GM18505 (cell line): Measurements from ENCODE around the gene NFATC1.

Experiments used
- ATAC-seq: cut with Tn5 transposase; IDR thresholded peaks from one replicate; pipeline ENCODE4 v1.9.1; 2021; ENCODE audit not compliant: unreplicated experiment
- POLR2A ChIP-seq: IDR thresholded peaks from 4 replicates; pipeline ENCODE4 v1.6.1; 2011; ENCODE audit warnings: borderline replicate concordance; ENCODE audit not compliant: insufficient read depth, insufficient read length; ENCODE audit errors: extremely low read depth

Gene NFATC1

DNA sequence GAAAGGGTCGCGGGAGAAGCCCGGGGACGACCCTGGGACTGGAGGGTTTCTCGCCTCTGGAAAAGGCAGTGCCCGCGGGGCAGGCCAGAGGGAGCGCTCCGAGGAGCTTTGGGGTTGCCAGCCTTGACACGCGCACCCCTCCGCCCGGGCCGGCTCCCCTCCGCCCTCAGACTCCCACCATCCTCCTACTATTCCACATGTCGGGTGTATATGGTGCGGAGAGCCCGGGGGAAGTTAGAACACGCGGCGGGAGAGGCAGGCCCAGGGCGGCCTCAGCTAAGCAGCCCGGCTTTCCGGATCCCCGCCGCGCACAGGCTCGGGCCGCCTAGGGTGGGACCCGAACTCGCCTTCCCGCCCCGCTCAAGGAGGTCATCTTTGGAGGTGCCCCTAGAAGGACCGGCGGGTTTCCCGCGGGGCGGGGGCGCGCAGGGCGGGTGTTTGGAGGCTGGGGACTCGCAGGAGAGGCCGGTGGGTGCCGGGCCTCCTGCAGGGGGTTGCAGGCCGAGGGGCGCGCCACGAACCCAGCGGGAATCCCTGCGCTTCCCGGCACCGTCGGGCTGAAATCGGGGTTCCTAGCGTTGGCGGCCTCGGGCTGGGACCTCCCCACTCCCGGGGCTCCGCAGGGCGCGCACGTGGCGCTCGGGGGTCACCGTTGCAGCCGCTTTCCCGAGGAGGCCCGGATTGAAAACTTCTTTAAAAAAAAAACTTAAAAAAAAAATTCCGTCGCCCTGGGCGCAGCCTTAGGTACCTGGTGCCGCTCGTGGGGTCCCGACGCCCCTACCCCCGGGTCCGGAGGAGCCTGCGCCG lies 3.7 kb downstream of the NFATC1 start:
- ATAC-seq = peak; percentile 4

DNA sequence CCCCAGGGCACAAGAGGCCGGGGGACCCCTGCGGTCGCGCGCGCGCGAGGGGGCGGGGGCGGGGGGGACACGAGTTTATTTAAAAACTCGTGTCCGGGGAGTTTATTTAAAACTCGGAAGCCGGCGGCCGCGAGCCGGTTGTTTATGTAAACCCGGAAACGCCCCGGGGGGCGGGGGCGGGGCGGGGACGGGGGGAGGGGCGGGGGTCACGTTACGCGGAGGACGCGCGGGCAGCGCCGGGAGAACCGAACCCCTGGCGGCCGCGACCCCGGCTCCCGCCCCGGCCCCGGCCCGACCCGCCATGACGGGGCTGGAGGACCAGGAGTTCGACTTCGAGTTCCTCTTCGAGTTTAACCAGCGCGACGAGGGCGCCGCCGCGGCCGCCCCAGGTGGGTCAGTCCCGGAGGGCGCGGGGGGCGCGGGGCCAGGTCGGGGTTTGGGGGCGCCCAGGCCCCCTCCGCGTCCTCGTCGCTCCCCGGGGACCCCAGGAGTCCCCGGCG lies 4.4 kb downstream of the NFATC1 start:
- TF ChIP-seq POLR2A = no peak
- ATAC-seq = peak; percentile 24

More for the DNA sequence above, 3.7 kb downstream of the NFATC1 start:
- TF ChIP-seq POLR2A = no peak

DNA sequence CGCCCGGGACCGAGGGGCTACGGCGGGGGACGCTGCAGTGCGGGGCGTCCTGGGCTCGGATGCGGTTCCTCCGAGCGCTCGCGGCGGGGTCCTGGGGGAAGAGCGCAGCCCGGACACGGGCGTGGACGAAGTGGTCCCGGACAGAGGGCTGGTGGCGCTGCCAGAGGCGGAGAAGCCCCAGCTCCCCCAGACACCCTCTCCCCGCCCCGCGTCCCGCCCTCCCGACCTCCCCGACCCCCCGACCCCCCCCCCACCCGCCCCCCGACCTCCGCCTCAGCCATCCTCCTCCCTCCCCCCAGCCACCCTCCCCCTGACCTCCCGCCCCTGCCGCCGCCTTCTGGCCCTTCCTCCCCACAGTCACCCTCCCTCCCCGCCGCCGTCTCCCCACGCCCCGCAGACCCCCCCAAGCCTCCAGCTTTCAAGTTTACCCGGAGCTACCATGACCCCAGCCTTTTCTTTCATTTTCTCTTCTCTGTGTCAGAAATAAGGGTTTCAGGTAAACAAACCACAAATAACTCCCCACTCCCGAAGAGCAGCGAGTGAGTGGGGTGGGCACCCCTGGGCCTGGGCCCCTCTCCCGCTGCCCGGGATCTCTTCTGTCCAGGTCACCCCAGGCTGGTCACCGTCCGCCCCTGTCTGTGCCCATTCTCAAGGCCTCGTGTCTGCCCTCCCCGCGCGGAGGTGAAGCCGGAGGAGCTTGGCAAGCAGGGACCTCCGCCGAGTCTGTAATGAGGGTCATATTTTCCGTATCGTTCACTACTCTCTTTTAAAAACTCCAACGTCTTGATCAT lies 5.1 kb downstream of the NFATC1 start:
- ATAC-seq = peak; percentile 11
- TF ChIP-seq POLR2A = no peak

DNA sequence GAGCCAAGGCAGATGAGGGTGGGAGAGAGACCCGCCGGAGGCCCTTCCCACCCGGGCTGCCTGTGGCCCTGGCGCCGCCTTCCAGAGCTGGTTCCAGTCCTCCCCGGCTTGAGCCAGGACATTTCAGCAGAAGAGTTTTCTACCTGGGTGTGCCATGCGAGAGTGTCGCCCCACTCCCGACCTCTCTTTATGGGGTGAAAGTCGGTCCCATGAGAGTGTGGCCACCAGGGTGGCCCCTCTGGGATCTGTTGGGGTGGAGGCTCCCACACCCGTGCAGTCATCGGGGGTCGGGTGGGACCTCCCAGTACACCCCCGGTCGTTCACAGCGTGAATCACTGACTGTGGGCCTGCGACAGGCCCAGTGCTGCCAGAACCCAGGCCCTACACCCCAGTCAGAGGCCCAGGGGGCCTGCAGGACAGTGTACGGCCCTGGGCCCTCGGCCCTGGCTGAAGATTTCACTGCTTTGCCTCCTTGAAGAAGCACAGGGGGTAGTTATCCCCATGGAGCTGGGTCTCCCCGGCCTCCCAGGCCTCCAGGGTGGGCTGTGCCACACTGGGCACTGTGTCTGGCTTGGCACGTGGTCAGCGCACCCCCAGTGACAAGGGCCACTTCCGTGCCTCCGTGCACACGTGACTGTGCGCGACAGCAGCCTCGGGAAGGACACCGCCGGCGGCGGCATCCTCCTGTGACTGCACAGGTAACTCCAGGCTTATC lies 5.9 kb downstream of the NFATC1 start:
- ATAC-seq = no peak
- no peak for TF ChIP-seq POLR2A

DNA sequence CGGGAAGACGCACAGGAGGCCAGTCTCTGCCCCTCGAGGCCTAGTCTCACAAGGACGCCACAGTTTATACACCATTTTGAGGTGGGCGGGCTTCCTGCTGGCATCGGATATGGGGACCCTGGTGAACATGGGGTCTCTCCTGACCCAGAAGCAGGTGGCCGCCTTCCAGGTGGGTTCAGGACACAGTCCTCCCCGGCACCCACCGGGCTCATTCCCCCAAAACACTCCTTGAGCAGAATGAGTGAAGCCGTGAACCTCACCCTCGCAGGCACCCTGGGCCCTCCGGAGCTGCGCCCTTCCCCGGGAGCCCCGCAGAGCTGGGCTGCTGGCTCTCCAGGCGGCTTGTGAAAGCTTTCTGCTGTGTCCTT lies 6.5 kb downstream of the NFATC1 start:
- no peak for ATAC-seq
- no peak for TF ChIP-seq POLR2A

DNA sequence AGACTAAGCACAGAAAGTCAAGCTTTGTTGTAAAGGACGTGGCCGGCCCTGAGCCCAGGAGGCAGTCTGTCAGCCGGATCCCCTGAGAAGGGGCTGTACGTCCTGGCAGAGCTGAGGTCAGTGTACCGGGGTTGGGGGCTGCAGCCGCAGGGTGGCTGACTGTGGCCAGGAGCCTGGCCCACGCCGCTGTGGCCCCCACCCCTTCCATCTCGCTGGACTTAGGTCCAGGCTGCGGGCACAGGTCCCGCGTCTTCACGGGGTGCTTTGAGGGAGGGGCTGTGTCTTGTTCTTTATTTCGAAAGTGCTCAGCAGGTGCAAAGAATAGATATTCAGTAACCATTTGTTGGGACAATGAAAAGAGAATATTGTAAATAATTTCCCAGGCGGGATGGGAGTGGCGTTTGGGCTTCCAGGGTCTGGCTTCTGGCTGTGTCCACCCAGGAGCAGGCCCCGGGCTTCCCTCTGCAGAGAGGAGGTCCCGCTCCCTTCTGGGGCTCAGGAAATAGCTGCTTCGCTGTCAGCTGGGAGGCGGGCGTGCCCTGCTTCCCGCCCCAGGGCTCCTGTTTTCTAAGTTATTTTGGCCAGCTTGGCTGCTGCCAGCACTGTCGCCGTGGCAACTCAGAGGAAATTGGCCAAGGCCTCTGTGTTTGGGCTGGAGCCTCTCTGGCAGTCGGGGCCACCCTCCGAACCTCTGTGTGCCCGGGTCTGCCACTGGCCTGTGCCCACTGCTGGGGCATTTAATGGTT lies 7.4 kb downstream of the NFATC1 start:
- ATAC-seq = no peak
- TF ChIP-seq POLR2A = no peak

DNA sequence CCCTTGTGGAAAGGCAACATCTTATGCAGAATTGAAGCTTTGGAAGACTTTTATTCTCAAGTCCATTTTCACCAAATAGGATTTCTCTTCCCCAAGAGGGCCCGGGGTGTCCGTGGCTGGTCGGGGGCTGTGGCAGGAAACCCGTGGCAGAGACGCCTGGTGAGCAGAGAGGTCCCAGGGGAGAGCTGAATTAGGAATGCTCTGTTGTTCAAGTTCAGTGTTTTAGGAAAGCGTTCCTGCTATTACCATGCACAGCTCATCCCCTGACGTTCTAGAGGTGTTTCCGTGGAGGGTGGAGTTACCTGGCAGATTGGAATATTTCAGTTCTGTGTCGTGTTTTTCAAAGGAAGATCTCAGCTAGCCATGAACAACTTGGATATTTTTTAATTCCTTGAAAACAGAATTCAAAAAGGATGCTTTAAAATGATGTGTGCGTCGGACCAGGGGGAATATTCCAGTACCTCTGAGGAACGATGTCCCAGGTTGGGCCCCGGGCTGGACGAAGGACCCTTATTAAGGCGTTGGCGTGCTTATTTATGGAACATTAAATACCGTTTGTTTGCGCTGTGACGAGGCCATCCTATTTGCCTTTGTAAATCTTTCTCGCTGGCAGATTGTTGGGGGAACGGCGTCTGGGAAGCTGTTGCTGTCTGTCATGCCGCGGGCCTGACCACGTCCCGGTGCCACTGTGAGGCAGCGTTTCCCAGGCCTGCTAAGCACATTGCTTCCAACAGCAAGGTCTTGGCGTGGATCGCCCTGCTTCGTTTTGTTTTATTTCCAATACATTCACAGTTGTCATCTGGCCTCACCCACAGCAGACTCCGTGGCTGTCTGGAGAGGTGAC lies 8.2 kb downstream of the NFATC1 start:
- no peak for ATAC-seq
- no peak for TF ChIP-seq POLR2A

DNA sequence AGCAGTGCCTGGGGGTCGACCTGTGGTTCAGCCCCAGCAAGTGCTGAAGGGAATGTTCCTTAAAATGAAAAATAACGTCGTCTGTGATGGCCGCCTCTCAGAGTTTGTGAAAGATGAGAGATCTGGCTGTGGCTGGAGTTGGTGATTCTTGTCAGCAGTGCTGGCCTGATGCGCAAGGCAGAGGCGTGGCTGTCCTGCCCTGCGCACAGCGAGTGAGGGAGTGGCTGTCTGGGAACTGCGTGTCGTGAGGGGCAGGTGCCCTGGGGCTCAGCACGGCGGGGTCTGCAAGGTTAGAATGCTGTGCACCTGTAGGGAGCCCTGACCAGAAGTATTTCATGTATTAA lies 8.8 kb downstream of the NFATC1 start:
- TF ChIP-seq POLR2A = no peak
- no peak for ATAC-seq

DNA sequence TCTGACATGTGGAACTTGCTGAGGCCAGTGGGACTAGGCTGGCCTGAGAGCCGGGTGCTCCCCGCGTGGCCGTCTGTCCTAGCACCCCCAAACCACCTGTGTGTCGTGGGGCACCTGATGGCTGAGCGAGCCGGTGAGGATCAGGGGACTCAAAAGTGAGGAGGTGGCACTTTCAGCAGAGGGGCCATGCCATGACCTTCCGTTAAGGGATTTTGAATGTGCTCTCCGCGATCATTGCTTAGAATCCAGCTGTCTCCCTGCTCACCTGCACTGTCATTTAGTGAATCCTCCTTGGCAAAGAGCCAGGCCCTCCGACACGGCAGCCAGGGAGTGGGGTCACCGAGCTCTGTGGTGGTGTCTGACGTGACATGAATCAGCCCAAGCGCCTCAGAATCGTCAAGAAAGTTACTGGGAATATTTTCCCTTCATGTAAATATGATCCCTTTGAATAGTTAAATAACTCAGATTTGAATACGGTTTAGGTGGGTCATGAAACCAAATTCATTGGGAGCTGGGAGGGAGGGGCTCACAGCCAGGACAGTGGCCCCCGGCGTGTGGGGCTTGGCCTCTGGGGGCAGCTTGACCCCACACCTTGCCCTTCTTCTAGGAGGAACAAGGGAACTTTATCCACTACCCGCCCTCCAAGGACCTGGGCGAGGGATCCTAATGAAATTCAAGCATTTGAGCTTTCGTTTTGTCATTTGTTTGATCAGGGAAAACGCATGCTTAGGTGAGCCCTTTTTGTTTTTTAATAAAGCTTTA lies 9.5 kb downstream of the NFATC1 start:
- no peak for ATAC-seq
- peak; percentile 29 for TF ChIP-seq POLR2A

DNA sequence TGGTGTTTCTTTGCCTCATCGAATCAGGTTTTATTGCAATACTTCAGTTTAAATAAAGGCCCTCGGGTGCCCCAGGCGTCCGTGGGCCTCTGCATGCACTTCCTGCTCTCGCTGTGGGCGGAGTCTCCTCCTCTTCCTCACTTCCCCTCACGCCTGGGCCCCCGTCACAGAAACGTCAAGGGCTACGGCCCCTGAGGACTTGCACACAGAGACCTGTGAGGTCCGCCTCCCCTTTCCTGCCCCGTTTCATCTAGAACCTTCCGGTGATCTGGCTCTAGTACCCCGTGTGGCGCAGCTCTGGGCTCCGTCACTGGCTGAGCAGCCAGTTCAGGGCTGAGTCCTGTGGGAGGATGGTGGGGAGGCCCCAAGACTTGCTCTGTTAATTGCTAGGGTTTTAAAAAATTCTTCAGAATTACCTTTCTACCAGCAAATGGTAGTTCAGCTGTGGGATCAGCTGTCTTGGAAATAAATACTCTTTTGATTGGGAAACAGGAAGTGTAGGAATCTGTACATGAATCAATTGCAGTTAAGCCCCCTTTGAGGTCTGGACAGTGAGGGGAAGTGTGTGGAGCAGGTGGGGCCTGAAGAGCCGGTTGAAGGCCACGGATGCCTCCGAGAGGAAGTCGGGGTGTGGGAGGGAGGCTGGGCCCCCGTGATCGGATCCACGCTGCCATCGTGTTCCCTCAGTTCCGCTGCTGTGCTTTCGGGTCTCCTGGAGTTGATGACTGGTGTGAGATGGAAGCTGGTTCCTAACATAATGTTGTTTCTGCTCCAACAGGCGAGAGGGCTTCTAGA lies 10.2 kb downstream of the NFATC1 start:
- peak; percentile 44 for TF ChIP-seq POLR2A
- peak; percentile 71 for ATAC-seq

DNA sequence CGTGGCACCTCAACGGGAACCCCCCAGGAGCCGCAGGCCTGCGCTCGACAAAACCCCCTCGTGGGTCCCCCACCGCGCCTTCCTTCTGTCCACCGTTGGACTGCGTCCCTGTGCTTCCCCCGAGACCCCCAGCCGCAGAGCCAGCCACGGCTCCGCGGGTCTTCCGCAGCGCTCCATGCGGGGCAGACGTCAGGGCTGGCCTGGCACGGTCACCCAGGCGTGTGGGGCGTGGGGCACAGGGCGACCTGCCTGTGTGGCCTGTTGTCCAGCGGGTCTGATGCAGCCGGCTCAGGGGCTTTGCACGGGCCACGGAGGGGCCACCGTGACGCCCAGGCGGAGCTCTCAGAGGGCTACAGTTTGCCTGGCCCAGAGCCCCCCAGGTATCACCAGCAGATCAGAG lies 11.0 kb downstream of the NFATC1 start:
- ATAC-seq = no peak
- TF ChIP-seq POLR2A = no peak

DNA sequence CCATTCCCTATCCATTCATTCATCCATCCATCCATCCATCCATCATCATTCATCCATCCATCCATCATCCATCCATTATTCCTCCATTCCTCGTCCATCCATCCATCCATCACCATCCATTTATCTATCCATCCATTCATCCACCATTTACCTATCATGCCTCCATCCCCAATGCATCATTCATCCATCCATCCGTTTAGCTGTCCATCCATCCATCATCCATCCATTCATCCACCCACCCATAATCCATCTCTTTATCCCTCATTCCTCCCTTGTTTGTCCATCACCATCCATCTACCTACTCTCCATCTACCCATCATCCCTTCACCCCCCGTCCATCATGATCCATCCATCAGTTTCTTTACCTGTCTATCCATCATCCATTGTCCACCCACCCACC lies 13.6 kb downstream of the NFATC1 start:
- ATAC-seq = no peak
- no peak for TF ChIP-seq POLR2A
